Choroid plexus epithelial cell (primary cell): ENCODE measurements around the gene FGD4.
A peak's percentile ranks its signal among the peaks of the same experiment; 100 is the strongest.

Experiments
- DNase-seq: peaks from one replicate; pipeline ENCODE4 v3.0.0-alpha.2; 2010; ENCODE audit warnings: low read depth
- H3K4me3 ChIP-seq: 2 replicates; pipeline ENCODE4 v1.5.1; 2011; ENCODE audit warnings: low read depth, mild to moderate bottlenecking, control low read depth, low read length, moderate library complexity
- TF ChIP-seq, protein P1 (sequence below): conservative IDR thresholded peaks from 2 replicates; pipeline ENCODE4 v1.5.1; 2011; ENCODE audit warnings: low read depth, mild to moderate bottlenecking, control low read depth, inconsistent platforms, low read length, moderate library complexity

The FGD4 gene

GRCh38 chr12:32477714-32478113, 78.4 kb downstream of the FGD4 start:
- no peak overlapping the region for H3K4me3 ChIP-seq
- TF ChIP-seq, protein P1, sequence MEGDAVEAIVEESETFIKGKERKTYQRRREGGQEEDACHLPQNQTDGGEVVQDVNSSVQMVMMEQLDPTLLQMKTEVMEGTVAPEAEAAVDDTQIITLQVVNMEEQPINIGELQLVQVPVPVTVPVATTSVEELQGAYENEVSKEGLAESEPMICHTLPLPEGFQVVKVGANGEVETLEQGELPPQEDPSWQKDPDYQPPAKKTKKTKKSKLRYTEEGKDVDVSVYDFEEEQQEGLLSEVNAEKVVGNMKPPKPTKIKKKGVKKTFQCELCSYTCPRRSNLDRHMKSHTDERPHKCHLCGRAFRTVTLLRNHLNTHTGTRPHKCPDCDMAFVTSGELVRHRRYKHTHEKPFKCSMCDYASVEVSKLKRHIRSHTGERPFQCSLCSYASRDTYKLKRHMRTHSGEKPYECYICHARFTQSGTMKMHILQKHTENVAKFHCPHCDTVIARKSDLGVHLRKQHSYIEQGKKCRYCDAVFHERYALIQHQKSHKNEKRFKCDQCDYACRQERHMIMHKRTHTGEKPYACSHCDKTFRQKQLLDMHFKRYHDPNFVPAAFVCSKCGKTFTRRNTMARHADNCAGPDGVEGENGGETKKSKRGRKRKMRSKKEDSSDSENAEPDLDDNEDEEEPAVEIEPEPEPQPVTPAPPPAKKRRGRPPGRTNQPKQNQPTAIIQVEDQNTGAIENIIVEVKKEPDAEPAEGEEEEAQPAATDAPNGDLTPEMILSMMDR: no peak
- DNase-seq: no peak

GRCh38 chr12:32478166-32478565, 78.8 kb downstream of the FGD4 start:
- TF ChIP-seq, protein P1: no peak
- DNase-seq: no peak
- H3K4me3 ChIP-seq: no peak overlapping the region

- TF ChIP-seq, protein P1: no peak
- no peak for DNase-seq
- H3K4me3 ChIP-seq: no peak overlapping the region
Measured at GRCh38 chr12:32478858-32479725, 79.7 kb downstream of the FGD4 start.

DNA sequence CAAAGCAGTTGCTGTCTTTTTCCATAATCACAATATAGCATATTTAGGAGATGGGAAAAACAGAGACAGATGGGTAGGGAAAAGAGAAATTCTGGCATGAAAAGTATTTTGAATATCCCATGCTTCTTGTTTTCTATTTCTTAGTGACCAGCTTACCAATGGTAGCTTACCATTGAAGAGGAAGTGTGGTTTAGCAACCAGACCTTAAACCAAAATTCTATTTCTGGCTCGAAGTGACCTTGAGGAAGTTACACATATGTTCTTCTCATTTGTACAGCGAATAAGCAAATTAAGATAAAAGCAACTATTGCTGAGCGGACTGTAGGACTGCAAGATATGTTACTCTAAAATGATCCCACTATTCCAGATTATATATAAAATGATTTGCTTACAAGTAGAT, 82.9 kb downstream of the FGD4 start:
- no peak overlapping the region for H3K4me3 ChIP-seq
- TF ChIP-seq, protein P1: no peak
- peak; percentile 55 for DNase-seq

DNA sequence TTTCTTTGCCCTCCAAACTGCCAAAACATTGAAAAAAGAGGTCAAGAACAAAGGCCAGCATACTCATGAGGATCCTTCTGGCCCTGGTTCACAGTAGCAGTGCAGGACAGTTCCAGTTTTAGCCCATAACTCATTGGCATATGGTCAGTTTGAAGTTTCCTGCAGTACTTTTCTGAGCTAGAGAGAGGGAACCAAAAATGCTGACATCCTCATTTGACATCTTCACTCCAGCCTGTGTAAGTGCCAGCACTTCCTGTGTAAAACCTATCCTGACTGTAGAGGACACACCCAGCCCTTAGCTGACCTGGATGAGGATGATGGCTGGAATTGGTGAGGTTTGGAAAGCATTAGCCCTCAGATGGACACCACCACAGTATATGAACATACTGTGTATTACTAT, 84.1 kb downstream of the FGD4 start:
- TF ChIP-seq, protein P1: no peak
- H3K4me3 ChIP-seq: no peak overlapping the region
- no peak for DNase-seq

DNA sequence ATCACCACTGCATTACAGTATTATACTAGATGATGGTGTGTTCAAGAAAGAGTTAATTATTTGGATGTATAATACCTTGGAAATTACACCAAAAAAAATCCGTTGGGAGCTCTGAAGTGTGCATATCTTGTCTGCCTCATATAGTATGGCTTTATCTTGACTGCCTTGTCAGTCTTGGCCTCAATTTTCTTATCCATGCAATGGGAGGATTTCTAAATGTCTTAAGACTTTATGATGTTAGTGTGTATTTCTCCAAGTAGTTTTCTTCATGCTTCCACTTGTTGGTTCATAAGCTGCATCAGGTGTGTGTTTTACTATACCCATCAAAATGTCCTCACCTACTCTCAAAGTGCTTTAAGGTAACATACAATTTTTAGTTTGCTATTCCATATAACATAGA, 84.6 kb downstream of the FGD4 start:
- TF ChIP-seq, protein P1: no peak
- no peak overlapping the region for H3K4me3 ChIP-seq
- no peak for DNase-seq

- peak; percentile 50 for DNase-seq
- H3K4me3 ChIP-seq: no peak overlapping the region
- TF ChIP-seq, protein P1: no peak
Measured at GRCh38 chr12:32486158-32486557, 86.8 kb downstream of the FGD4 start.
